Neural cell (in vitro differentiated cells): ENCODE measurements around the gene AGFG1.

Experiments
- EP300 ChIP-seq: fragments of 450-650 bp; conservative IDR thresholded peaks from 2 replicates; pipeline ENCODE4 v1.6.1; 2014; ENCODE audit warnings: antibody characterized with exemption, mild to moderate bottlenecking, moderate library complexity; ENCODE audit not compliant: poor library complexity, severe bottlenecking
- EZH2 ChIP-seq: fragments of 200-600, 300-800 bp; shearing (Covaris generic), sonication (generic); IDR thresholded peaks from 2 replicates; pipeline ENCODE4 v1.6.1; 2014; ENCODE audit warnings: antibody characterized with exemption, low read length, borderline replicate concordance, mild to moderate bottlenecking; ENCODE audit not compliant: insufficient read depth, poor library complexity, severe bottlenecking
- POLR2AphosphoS5 ChIP-seq: IDR thresholded peaks from 2 replicates; pipeline ENCODE4 v1.6.1; 2012
- REST ChIP-seq: IDR thresholded peaks from 2 replicates; pipeline ENCODE4 v1.6.1; 2012; ENCODE audit warnings: borderline replicate concordance
- SMC3 ChIP-seq: fragments of 450-650 bp; conservative IDR thresholded peaks from 2 replicates; pipeline ENCODE4 v1.6.1; 2014; ENCODE audit warnings: antibody characterized with exemption, mild to moderate bottlenecking, moderate library complexity; ENCODE audit not compliant: poor library complexity
- TAF1 ChIP-seq: IDR thresholded peaks from 2 replicates; pipeline ENCODE4 v1.6.1; 2012; ENCODE audit warnings: low read depth
- TF ChIP-seq, protein P1 (sequence below): fragments of 450-650 bp; IDR thresholded peaks from 2 replicates; pipeline ENCODE4 v1.5.1; 2014; ENCODE audit warnings: antibody characterized with exemption, mild to moderate bottlenecking, moderate library complexity; ENCODE audit not compliant: poor library complexity, severe bottlenecking

DNA sequence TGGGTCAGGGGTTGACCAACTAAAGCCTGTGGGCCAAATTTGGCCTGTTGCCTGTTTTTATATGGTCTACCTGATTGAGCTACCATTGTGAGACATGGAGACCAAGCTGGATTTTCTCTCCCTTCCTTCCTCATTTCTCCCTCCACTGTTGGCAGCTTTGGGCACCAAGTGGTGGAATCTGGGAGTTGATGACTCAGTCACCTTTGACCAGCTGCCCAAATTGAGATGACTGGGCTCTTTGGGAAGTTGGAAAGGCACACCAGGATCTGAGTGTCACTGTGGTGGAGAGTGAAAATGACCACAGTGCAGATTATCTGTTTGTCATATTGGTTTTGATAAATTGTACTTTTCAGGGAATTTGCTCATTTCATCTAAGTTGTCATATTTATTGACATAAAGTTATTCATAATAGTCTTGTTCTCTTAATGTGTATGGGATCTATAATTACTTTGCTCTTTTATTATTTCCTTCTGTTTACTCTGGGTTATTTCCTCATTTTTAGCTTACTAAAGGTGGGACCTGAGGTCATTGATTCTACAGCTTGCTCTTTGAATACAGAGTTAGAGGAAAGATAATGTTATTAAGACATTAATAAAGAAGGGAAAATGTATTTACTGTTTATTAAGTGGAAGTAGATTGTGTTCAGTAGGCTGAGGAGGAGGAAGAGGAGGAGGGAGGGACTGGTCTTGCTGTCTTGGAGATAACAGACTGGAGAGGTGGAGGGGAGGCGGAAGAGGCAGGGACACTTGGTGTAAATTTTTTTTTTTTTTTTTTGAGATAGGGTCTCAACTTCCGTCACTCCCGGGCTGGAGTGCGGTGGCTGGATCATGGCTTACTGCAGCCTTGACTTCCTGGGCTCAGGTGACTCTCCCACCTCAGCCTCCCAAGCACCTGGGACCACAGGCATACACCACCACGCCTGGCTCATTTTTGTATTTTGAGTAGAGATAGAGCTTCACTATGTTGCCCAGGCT is 31.8 kb downstream of the AGFG1 start:
- TF ChIP-seq, protein P1, sequence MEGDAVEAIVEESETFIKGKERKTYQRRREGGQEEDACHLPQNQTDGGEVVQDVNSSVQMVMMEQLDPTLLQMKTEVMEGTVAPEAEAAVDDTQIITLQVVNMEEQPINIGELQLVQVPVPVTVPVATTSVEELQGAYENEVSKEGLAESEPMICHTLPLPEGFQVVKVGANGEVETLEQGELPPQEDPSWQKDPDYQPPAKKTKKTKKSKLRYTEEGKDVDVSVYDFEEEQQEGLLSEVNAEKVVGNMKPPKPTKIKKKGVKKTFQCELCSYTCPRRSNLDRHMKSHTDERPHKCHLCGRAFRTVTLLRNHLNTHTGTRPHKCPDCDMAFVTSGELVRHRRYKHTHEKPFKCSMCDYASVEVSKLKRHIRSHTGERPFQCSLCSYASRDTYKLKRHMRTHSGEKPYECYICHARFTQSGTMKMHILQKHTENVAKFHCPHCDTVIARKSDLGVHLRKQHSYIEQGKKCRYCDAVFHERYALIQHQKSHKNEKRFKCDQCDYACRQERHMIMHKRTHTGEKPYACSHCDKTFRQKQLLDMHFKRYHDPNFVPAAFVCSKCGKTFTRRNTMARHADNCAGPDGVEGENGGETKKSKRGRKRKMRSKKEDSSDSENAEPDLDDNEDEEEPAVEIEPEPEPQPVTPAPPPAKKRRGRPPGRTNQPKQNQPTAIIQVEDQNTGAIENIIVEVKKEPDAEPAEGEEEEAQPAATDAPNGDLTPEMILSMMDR, result no peak
- TF ChIP-seq EP300 (no peak), POLR2AphosphoS5 (no peak), EZH2 (no peak), SMC3 (no peak), TAF1 (no peak), REST (no peak)
